ENCODE results near the gene TLR10. TPM values are rescaled to one million over a fixed set of nuclear protein-coding genes. Genes with fewer than 3 reads are reported as not detected.

Gene TLR10
- polyA plus RNA-seq, 1 of the 3 experiments (the other 2 are of a cell fraction) = not detected

DNA sequence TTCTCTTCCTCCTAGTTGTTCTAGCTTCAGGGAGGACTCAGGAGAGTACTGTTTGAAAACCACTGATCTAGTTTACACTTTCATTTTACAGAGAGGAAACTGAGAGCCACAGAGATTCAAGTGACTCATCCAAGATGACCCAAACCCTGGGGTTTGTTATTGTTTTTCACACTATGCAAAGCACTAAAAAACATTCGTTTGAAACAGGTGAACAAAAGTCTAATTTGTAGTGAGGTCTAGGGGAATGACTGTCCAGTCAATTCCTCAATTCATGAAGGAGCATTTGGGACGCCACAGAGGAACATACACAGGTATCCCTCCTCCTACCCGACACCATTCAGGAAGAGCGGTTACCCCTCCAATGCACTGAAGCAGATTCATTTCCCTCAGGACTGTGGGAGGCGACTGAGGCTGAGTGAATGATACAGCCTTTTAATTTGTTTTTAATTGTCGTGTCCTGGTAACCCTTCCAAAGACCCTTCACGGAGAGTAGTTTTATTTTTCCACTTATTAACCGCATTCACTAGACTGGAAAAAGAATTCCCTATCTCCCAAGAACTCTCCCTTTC, 30.3 kb downstream of the TLR10 start:
- Histone ChIP-seq H3K4me2 (0 out of 2 replicates have a peak overlapping the region, but pooled peaks have one; percentile 8), H3K4me1 (ENCODE audit: control insufficient read depth in 1 of 2, insufficient read depth in 2 of 2, low read depth in 1 of 2, low read length in 1 of 2) (no peaks in the 10 kb centered on the region; a peak in 1 of 4 replicates), H3K9ac (no peak overlapping the region), H4K20me1 (ENCODE audit: insufficient read depth) (no peaks in the 10 kb centered on the region), H3K9me2 (no peaks in the 10 kb centered on the region), H3K36me3 (replicated peaks in 1 of 2; ENCODE audit: control insufficient read depth in 1 of 2, insufficient read depth in 2 of 2, low read length in 1 of 2) (no peaks in the 10 kb centered on the region), H3K27ac (ENCODE audit: low read depth in 2 of 2, low read length in 1 of 2) (no peak overlapping the region), H3F3A (replicated peaks; ENCODE audit: insufficient read depth) (peaks cover 4% of the 10 kb centered on the region), H3K9me3 (no peaks in the 10 kb centered on the region), H2AFZ (ENCODE audit: low read depth) (no peak overlapping the region), H3K4me3 (ENCODE audit: low read depth in 2 of 2, low read length in 1 of 2) (no peak overlapping the region), H3K79me2 (ENCODE audit: insufficient read depth) (no peaks in the 10 kb centered on the region), H3K27me3 (ENCODE audit: insufficient read depth) (no peaks in the 10 kb centered on the region)
- no peak for DNase-seq
- ChIA-PET CTCF (no interaction called here), POLR2A (no interaction called here)
- WGBS (ENCODE audit: low lambda C conversion rate) = 84% methylated on average over 8 of the region's 8 CpGs
- no peak for TF ChIP-seq JUND (IDR thresholded peaks at IDR 0.05)
- TF ChIP-seq FOXM1 (IDR thresholded peaks at IDR 0.05; ENCODE audit: low read depth) = no peak
- TF ChIP-seq POLR2AphosphoS5 (IDR thresholded peaks at IDR 0.05; ENCODE audit: low read depth, low read length) = no peak
- TF ChIP-seq RCOR1 (IDR thresholded peaks at IDR 0.05; ENCODE audit: low read length) = no peak
- no peak for TF ChIP-seq TEAD4 (IDR thresholded peaks at IDR 0.05; ENCODE audit: borderline replicate concordance, insufficient read depth)

DNA sequence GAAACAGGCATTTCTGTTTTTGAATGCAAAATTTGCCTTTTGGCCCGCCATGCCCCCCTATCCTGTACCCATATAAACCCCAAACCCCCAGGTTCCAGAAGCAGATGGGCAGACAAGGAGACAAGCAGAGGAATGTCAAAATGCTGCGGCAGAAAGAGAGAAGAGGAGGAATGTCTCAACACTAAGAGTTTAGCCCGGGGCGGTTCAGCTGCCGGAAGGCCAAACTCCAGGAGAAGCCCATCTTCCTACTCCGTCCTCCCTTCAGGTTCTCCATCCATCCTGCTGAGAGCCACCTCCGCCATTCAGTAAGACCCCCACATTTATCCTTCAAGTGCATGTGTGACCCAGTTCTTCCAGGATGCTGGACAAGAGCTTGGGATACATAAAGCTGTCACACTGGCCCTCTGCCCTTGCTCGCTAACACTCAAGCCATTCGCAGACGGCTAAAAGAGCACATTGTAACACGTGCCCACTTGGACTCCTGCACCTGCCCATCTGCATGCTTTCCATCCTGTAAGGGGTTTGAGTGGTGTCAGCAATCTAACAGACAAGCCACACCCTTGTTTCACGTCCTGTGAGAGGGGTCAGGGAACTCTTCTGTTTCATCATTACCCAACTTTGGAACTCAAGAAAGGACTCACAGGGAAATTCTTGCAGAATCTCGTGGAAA, 31.3 kb downstream of the TLR10 start:
- H4K20me1 ChIP-seq (ENCODE audit: insufficient read depth) = no peaks in the 10 kb centered on the region
- no peak for TF ChIP-seq RCOR1 (IDR thresholded peaks at IDR 0.05; ENCODE audit: low read length)
- no peak for TF ChIP-seq GATA2 (CRISPR knock-in tag; IDR thresholded peaks at IDR 0.05)
- TF ChIP-seq SMC3 (IDR thresholded peaks at IDR 0.05; ENCODE audit: low read depth, low read length) = no peak
- TF ChIP-seq CHD2 (IDR thresholded peaks at IDR 0.05; ENCODE audit: low read length, partially characterized antibody) = no peak
- TF ChIP-seq, protein P1, sequence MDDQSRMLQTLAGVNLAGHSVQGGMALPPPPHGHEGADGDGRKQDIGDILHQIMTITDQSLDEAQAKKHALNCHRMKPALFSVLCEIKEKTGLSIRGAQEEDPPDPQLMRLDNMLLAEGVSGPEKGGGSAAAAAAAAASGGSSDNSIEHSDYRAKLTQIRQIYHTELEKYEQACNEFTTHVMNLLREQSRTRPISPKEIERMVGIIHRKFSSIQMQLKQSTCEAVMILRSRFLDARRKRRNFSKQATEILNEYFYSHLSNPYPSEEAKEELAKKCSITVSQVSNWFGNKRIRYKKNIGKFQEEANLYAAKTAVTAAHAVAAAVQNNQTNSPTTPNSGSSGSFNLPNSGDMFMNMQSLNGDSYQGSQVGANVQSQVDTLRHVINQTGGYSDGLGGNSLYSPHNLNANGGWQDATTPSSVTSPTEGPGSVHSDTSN (IDR thresholded peaks at IDR 0.05) = no peak
- TF ChIP-seq, protein P2, sequence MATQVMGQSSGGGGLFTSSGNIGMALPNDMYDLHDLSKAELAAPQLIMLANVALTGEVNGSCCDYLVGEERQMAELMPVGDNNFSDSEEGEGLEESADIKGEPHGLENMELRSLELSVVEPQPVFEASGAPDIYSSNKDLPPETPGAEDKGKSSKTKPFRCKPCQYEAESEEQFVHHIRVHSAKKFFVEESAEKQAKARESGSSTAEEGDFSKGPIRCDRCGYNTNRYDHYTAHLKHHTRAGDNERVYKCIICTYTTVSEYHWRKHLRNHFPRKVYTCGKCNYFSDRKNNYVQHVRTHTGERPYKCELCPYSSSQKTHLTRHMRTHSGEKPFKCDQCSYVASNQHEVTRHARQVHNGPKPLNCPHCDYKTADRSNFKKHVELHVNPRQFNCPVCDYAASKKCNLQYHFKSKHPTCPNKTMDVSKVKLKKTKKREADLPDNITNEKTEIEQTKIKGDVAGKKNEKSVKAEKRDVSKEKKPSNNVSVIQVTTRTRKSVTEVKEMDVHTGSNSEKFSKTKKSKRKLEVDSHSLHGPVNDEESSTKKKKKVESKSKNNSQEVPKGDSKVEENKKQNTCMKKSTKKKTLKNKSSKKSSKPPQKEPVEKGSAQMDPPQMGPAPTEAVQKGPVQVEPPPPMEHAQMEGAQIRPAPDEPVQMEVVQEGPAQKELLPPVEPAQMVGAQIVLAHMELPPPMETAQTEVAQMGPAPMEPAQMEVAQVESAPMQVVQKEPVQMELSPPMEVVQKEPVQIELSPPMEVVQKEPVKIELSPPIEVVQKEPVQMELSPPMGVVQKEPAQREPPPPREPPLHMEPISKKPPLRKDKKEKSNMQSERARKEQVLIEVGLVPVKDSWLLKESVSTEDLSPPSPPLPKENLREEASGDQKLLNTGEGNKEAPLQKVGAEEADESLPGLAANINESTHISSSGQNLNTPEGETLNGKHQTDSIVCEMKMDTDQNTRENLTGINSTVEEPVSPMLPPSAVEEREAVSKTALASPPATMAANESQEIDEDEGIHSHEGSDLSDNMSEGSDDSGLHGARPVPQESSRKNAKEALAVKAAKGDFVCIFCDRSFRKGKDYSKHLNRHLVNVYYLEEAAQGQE (IDR thresholded peaks at IDR 0.05; ENCODE audit: low read depth, low read length) = no peak
- no peak for TF ChIP-seq JUND (IDR thresholded peaks at IDR 0.05)
- H3K9me2 ChIP-seq = no peaks in the 10 kb centered on the region
- H3K36me3 ChIP-seq (replicated peaks in 1 of 2; ENCODE audit: control insufficient read depth in 1 of 2, insufficient read depth in 2 of 2, low read length in 1 of 2) = no peaks in the 10 kb centered on the region
- H3F3A ChIP-seq (replicated peaks; ENCODE audit: insufficient read depth) = peaks cover 4% of the 10 kb centered on the region
- ChIA-PET CTCF (interaction anchor here (1.9 kb wide), 1 partner anchor 31 kb away, joined by 4 read pairs; the partner anchor contains the start of gene TLR10), POLR2A (no interaction called here)
- H3K9ac ChIP-seq = no peak overlapping the region
- no peak overlapping the region for H2AFZ ChIP-seq (ENCODE audit: low read depth)
- H3K4me2 ChIP-seq = no peak overlapping the region
- no peak overlapping the region for H3K27ac ChIP-seq (ENCODE audit: low read depth in 2 of 2, low read length in 1 of 2)
- H3K27me3 ChIP-seq (ENCODE audit: insufficient read depth) = no peaks in the 10 kb centered on the region
- no peak for DNase-seq
- WGBS (ENCODE audit: low lambda C conversion rate) = 90% methylated on average over 13 of the region's 13 CpGs
- H3K4me3 ChIP-seq (ENCODE audit: low read depth in 2 of 2, low read length in 1 of 2) = no peak overlapping the region
- no peaks in the 10 kb centered on the region for H3K79me2 ChIP-seq (ENCODE audit: insufficient read depth)
- H3K9me3 ChIP-seq = no peaks in the 10 kb centered on the region
- H3K4me1 ChIP-seq (ENCODE audit: control insufficient read depth in 1 of 2, insufficient read depth in 2 of 2, low read depth in 1 of 2, low read length in 1 of 2) = no peaks in the 10 kb centered on the region; a peak in 1 of 4 replicates

Data from SK-N-SH (cell line).